Liver (tissue), 9 donors: ENCODE data around the gene BHLHE23. TPM values are rescaled to one million over a fixed set of nuclear protein-coding genes. Genes with fewer than 3 reads are reported as not detected.

ENCODE experiments used
- DNase-seq: peaks from one replicate; pipeline ENCODE4 v3.0.0-alpha.2; 2017; ENCODE audit warnings: low spot score
- H3K27ac ChIP-seq, 2 donors: one replicate each; pipeline ENCODE4 v1.7.0; 2013; ENCODE audit warnings: inconsistent platforms in 2 of 2, low read length in 2 of 2, control low read depth in 1 of 2, low read depth in 1 of 2, mild to moderate bottlenecking in 1 of 2
- H3K27me3 ChIP-seq, 4 donors: one replicate each; pipeline versions ENCODE4 v1.6.1 to v1.7.0; 2013; ENCODE audit warnings: low read length in 3 of 4, inconsistent platforms in 1 of 4, mild to moderate bottlenecking in 1 of 4, moderate library complexity in 1 of 4; ENCODE audit not compliant: control insufficient read depth in 4 of 4, insufficient read depth in 4 of 4
- H3K36me3 ChIP-seq, 4 donors: one replicate each; pipeline versions ENCODE4 v1.6.1 to v1.7.0; 2013; ENCODE audit warnings: low read length in 3 of 4, mild to moderate bottlenecking in 3 of 4, low read depth in 1 of 4, moderate library complexity in 1 of 4; ENCODE audit not compliant: control insufficient read depth in 4 of 4, insufficient read depth in 3 of 4
- H3K4me1 ChIP-seq, 4 donors: one replicate each; pipeline versions ENCODE4 v1.6.1 to v1.7.0; 2013; ENCODE audit warnings: low read length in 3 of 4, mild to moderate bottlenecking in 3 of 4, moderate library complexity in 1 of 4; ENCODE audit not compliant: control insufficient read depth in 4 of 4, insufficient read depth in 4 of 4
- H3K4me3 ChIP-seq, 3 donors: one replicate each; pipeline versions ENCODE4 v1.6.1 to v1.7.0; 2013; ENCODE audit warnings: low read length in 3 of 3, control low read depth in 1 of 3, low read depth in 1 of 3, mild to moderate bottlenecking in 1 of 3
- H3K9ac ChIP-seq, 2 donors: one replicate each; pipeline ENCODE4 v1.7.0; 2013; ENCODE audit warnings: low read length in 2 of 2, mild to moderate bottlenecking in 2 of 2, moderate library complexity in 2 of 2, control low read depth in 1 of 2, low read depth in 1 of 2
- H3K9me3 ChIP-seq, 4 donors: one replicate each; pipeline versions ENCODE4 v1.6.1 to v1.7.0; 2013; ENCODE audit warnings: low read length in 3 of 4; ENCODE audit not compliant: control insufficient read depth in 4 of 4
- EGR1 ChIP-seq, 2 donors: IDR thresholded peaks; 2 replicates each; pipeline ENCODE4 v1.6.1; 2016 to 2018; ENCODE audit warnings: antibody characterized with exemption in 2 of 2, low read depth in 2 of 2
- FOXA1 ChIP-seq: IDR thresholded peaks from 2 replicates; pipeline ENCODE4 v1.6.1; 2016; ENCODE audit warnings: antibody characterized with exemption
- FOXA2 ChIP-seq: IDR thresholded peaks from 2 replicates; pipeline ENCODE4 v1.6.1; 2016; ENCODE audit warnings: antibody characterized with exemption
- GABPA ChIP-seq, 2 donors: IDR thresholded peaks in 1 of 2; conservative IDR thresholded peaks in 1 of 2; 2 replicates each; pipeline ENCODE4 v1.6.1; 2016; ENCODE audit warnings: antibody characterized with exemption in 2 of 2, mild to moderate bottlenecking in 1 of 2, moderate library complexity in 1 of 2
- HNF4A ChIP-seq, 2 donors: conservative IDR thresholded peaks; 2 replicates each; pipeline ENCODE4 v1.6.1; 2016; ENCODE audit warnings: antibody characterized with exemption in 2 of 2, mild to moderate bottlenecking in 2 of 2
- HNF4G ChIP-seq: IDR thresholded peaks from 2 replicates; pipeline ENCODE4 v1.6.1; 2016; ENCODE audit warnings: antibody characterized with exemption
- JUND ChIP-seq, 2 donors: IDR thresholded peaks; 2 replicates each; pipeline ENCODE4 v1.6.1; 2016; ENCODE audit warnings: antibody characterized with exemption in 2 of 2
- NR2F2 ChIP-seq: IDR thresholded peaks from 2 replicates; pipeline ENCODE4 v1.6.1; 2016; ENCODE audit warnings: antibody characterized with exemption
- RAD21 ChIP-seq, 2 donors: IDR thresholded peaks; 2 replicates each; pipeline ENCODE4 v1.6.1; 2016; ENCODE audit warnings: antibody characterized with exemption in 2 of 2, mild to moderate bottlenecking in 2 of 2
- RXRA ChIP-seq, 2 donors: IDR thresholded peaks; 2 replicates each; pipeline ENCODE4 v1.6.1; 2017 to 2018; ENCODE audit warnings: antibody characterized with exemption in 2 of 2, mild to moderate bottlenecking in 1 of 2
- SP1 ChIP-seq: IDR thresholded peaks from 2 replicates; pipeline ENCODE4 v1.6.1; 2018; ENCODE audit warnings: antibody characterized with exemption, mild to moderate bottlenecking
- TAF1 ChIP-seq: conservative IDR thresholded peaks from 2 replicates; pipeline ENCODE4 v1.6.1; 2016; ENCODE audit warnings: antibody characterized with exemption, mild to moderate bottlenecking
- YY1 ChIP-seq: IDR thresholded peaks from 2 replicates; pipeline ENCODE4 v1.6.1; 2016; ENCODE audit warnings: antibody characterized with exemption, mild to moderate bottlenecking
- WGBS: extraction: QIAGEN DNeasy Blood & Tissue Kit; methylation state at CpG from one replicate; pipeline ENCODE4 v1.1.7; 2013; 5-methylcytosine and 5-hydroxymethylcytosine counted together
- polyA plus RNA-seq, 2 donors: library from polyadenylated mRNA; stranded (reverse) in 1 of 2; unstranded in 1 of 2; fragments of 200-250 nt in 1 of 2; fragments of >200 nt in 1 of 2; fragmentation: Nextera tagmentation in 1 of 2; extraction: Ambion mirVana in 1 of 2; gene quantifications; one replicate each; pipeline versions ENCODE4 v1.2.1 to v1.2.3, GENCODE V29; 2013 to 2015
- total RNA-seq, 2 donors: library from RNA; depleted of rRNA; stranded (reverse); fragments of >200 nt; gene quantifications; one replicate each; pipeline ENCODE4 v1.2.3, GENCODE V29; 2014
- TF ChIP-seq, protein P1 (sequence below): fragments of 150-350 bp; IDR thresholded peaks from 2 replicates; pipeline ENCODE4 v1.5.1; 2017; ENCODE audit warnings: improper control_type of control experiment, low read depth, low read length; ENCODE audit not compliant: missing input control
- TF ChIP-seq, protein P2 (sequence below): IDR thresholded peaks from 2 replicates; pipeline ENCODE4 v1.6.1; 2016; ENCODE audit warnings: antibody characterized with exemption
- TF ChIP-seq, protein P3 (sequence below): IDR thresholded peaks from 2 replicates; pipeline ENCODE4 v1.6.1; 2016; ENCODE audit warnings: antibody characterized with exemption
- TF ChIP-seq, protein P4 (sequence below): IDR thresholded peaks from 2 replicates; pipeline ENCODE4 v1.6.1; 2016; ENCODE audit warnings: antibody characterized with exemption
- TF ChIP-seq, protein P5 (sequence below): IDR thresholded peaks from 2 replicates; pipeline ENCODE4 v1.6.1; 2016; ENCODE audit warnings: antibody characterized with exemption, mild to moderate bottlenecking
- donor health status: healthy.
- donor health status: healthy.
- donor health status: healthy.
- donor health status: healthy.
- donor health status: healthy.

Gene BHLHE23
- total and polyA plus RNA-seq, 4 donors, result not detected

DNA sequence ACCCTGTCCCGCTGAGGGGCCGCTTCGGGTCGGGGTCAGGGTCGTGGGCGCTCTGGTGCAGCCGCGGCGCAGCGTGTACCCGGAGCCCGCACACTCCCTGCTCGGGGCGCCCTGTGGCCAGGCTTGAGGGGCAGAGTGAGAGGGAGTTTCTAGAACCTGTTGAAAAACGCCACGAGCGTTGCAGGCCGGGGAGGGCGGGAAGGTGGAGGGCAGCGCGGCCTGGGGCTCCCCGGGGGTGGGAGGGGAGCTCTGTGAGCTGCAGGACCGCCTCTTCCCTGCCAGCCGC is 539 bp upstream of the BHLHE23 start:
- H3K27ac ChIP-seq, result no peak overlapping the region
- peaks cover 5 to 26% (median 14%) of the 10 kb centered on the region in 4 donors for H3K4me1 ChIP-seq
- peaks cover 7 to 28% (median 15%) of the 10 kb centered on the region in 4 donors for H3K27me3 ChIP-seq
- no peak overlapping the region for H3K4me3 ChIP-seq
- no peak for DNase-seq
- no peak overlapping the region for H3K9ac ChIP-seq
- 5% methylated on average over 24 of the region's 24 CpGs for WGBS
- no peaks in the 10 kb centered on the region for H3K36me3 ChIP-seq
- H3K9me3 ChIP-seq, result no peaks in the 10 kb centered on the region
- no peak for TF ChIP-seq SP1
- no peak for TF ChIP-seq NR2F2
- TF ChIP-seq RAD21 (IDR thresholded peaks at IDR 0.05), result no peak
- no peak for TF ChIP-seq GABPA (IDR thresholded peaks at IDR 0.05 in 1 of 2, conservative IDR thresholded peaks at IDR 0.05 in 1 of 2)
- no peak for TF ChIP-seq RXRA (IDR thresholded peaks at IDR 0.05)
- TF ChIP-seq YY1, result no peak
- TF ChIP-seq FOXA1, result no peak
- TF ChIP-seq FOXA2, result no peak
- TF ChIP-seq, protein P1, sequence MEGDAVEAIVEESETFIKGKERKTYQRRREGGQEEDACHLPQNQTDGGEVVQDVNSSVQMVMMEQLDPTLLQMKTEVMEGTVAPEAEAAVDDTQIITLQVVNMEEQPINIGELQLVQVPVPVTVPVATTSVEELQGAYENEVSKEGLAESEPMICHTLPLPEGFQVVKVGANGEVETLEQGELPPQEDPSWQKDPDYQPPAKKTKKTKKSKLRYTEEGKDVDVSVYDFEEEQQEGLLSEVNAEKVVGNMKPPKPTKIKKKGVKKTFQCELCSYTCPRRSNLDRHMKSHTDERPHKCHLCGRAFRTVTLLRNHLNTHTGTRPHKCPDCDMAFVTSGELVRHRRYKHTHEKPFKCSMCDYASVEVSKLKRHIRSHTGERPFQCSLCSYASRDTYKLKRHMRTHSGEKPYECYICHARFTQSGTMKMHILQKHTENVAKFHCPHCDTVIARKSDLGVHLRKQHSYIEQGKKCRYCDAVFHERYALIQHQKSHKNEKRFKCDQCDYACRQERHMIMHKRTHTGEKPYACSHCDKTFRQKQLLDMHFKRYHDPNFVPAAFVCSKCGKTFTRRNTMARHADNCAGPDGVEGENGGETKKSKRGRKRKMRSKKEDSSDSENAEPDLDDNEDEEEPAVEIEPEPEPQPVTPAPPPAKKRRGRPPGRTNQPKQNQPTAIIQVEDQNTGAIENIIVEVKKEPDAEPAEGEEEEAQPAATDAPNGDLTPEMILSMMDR, result no peak
- TF ChIP-seq, protein P2, sequence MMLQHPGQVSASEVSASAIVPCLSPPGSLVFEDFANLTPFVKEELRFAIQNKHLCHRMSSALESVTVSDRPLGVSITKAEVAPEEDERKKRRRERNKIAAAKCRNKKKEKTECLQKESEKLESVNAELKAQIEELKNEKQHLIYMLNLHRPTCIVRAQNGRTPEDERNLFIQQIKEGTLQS, result no peak
- no peak for TF ChIP-seq HNF4G
- TF ChIP-seq, protein P3, sequence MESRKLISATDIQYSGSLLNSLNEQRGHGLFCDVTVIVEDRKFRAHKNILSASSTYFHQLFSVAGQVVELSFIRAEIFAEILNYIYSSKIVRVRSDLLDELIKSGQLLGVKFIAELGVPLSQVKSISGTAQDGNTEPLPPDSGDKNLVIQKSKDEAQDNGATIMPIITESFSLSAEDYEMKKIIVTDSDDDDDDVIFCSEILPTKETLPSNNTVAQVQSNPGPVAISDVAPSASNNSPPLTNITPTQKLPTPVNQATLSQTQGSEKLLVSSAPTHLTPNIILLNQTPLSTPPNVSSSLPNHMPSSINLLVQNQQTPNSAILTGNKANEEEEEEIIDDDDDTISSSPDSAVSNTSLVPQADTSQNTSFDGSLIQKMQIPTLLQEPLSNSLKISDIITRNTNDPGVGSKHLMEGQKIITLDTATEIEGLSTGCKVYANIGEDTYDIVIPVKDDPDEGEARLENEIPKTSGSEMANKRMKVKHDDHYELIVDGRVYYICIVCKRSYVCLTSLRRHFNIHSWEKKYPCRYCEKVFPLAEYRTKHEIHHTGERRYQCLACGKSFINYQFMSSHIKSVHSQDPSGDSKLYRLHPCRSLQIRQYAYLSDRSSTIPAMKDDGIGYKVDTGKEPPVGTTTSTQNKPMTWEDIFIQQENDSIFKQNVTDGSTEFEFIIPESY, result no peak
- no peak for TF ChIP-seq HNF4A (conservative IDR thresholded peaks at IDR 0.05)
- TF ChIP-seq TAF1, result no peak
- TF ChIP-seq, protein P4, sequence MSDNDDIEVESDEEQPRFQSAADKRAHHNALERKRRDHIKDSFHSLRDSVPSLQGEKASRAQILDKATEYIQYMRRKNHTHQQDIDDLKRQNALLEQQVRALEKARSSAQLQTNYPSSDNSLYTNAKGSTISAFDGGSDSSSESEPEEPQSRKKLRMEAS, result no peak
- no peak for TF ChIP-seq JUND (IDR thresholded peaks at IDR 0.05)
- TF ChIP-seq EGR1 (IDR thresholded peaks at IDR 0.05; ENCODE audit: low read depth in 2 of 2), result no peak
- TF ChIP-seq, protein P5, sequence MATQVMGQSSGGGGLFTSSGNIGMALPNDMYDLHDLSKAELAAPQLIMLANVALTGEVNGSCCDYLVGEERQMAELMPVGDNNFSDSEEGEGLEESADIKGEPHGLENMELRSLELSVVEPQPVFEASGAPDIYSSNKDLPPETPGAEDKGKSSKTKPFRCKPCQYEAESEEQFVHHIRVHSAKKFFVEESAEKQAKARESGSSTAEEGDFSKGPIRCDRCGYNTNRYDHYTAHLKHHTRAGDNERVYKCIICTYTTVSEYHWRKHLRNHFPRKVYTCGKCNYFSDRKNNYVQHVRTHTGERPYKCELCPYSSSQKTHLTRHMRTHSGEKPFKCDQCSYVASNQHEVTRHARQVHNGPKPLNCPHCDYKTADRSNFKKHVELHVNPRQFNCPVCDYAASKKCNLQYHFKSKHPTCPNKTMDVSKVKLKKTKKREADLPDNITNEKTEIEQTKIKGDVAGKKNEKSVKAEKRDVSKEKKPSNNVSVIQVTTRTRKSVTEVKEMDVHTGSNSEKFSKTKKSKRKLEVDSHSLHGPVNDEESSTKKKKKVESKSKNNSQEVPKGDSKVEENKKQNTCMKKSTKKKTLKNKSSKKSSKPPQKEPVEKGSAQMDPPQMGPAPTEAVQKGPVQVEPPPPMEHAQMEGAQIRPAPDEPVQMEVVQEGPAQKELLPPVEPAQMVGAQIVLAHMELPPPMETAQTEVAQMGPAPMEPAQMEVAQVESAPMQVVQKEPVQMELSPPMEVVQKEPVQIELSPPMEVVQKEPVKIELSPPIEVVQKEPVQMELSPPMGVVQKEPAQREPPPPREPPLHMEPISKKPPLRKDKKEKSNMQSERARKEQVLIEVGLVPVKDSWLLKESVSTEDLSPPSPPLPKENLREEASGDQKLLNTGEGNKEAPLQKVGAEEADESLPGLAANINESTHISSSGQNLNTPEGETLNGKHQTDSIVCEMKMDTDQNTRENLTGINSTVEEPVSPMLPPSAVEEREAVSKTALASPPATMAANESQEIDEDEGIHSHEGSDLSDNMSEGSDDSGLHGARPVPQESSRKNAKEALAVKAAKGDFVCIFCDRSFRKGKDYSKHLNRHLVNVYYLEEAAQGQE, result no peak
